ENCODE results near the gene NRM.

NRM gene, protein sequence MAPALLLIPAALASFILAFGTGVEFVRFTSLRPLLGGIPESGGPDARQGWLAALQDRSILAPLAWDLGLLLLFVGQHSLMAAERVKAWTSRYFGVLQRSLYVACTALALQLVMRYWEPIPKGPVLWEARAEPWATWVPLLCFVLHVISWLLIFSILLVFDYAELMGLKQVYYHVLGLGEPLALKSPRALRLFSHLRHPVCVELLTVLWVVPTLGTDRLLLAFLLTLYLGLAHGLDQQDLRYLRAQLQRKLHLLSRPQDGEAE

DNA sequence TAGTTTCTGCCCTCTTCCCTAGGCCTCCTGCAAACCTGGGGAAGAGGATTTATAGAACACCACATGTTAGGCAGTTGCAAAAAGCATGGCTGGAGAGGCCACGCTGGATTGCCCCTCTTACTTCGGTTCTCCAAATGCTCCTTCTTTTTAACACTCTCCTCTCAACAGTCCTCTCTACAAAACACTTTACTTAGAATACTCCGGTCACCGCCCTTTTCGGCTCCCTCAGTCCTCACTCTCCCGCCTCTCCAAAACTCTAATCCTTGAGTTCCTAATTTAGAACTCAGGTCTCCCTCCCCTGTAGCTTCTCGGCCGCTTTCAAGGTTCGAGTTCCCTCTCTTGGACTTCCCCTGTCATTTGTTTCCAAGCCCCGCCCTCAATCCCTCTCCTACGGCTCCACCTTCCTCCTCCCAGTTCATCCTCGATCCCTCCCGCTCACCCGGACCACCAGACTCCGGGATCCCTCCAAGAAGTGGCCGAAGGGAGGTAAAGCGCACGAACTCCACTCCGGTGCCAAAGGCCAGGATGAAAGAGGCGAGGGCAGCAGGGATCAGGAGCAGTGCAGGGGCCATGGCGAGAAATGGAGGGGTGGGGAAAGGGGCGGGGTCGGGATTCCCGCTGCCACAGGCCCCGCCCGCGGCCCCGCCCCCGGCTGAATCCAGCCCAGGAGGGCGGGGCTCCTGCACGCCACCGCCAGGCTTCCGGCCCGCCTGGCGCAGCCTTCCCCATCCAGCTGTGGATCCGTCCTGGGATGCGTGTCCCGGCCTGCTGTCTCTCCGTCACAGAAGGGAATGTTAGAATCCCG is at the start of gene NRM:
NRM (minus strand) TSS at position 582 of the 805 bp plus-strand sequence; CDS start at position 572, 10 bp downstream.
- H3K27me3 ChIP-seq (ENCODE audit: insufficient read depth, low read length) = no peaks in the 10 kb centered on the region
- no peaks in the 10 kb centered on the region for H3K36me3 ChIP-seq (ENCODE audit: insufficient read depth, low read length)
- H3K4me1 ChIP-seq (ENCODE audit: insufficient read depth, low read length) = peaks cover 43% of the 10 kb centered on the region
- H2AFZ ChIP-seq (ENCODE audit: low read depth, low read length) = peak within 1 kb of the TSS; percentile 46
- H3K4me3 ChIP-seq (ENCODE audit: low read length) = peak within 1 kb of the TSS; percentile 53
- no peaks in the 10 kb centered on the region for H3K9me3 ChIP-seq (ENCODE audit: low read length)

- Histone ChIP-seq H2AFZ (ENCODE audit: low read depth, low read length) (no peak overlapping the region), H3K27me3 (ENCODE audit: insufficient read depth, low read length) (no peaks in the 10 kb centered on the region), H3K36me3 (ENCODE audit: insufficient read depth, low read length) (peaks cover 51% of the 10 kb centered on the region)
Measured at GRCh38 chr6:30740540-30740870, 49.7 kb upstream of the NRM start.

GRCh38 chr6:30738532-30738931 is 47.7 kb upstream of the NRM start:
- H3K4me3 ChIP-seq (ENCODE audit: low read length) = no peak overlapping the region
- H3K4me1 ChIP-seq (ENCODE audit: insufficient read depth, low read length) = peaks cover 12% of the 10 kb centered on the region
- H3K9me3 ChIP-seq (ENCODE audit: low read length) = no peaks in the 10 kb centered on the region
- H3K27me3 ChIP-seq (ENCODE audit: insufficient read depth, low read length) = no peaks in the 10 kb centered on the region
- peaks cover 62% of the 10 kb centered on the region for H3K36me3 ChIP-seq (ENCODE audit: insufficient read depth, low read length)
- H2AFZ ChIP-seq (ENCODE audit: low read depth, low read length) = no peak overlapping the region

More at GRCh38 chr6:30740540-30740870, 49.7 kb upstream of the NRM start:
- no peak overlapping the region for H3K4me3 ChIP-seq (ENCODE audit: low read length)
- no peaks in the 10 kb centered on the region for H3K9me3 ChIP-seq (ENCODE audit: low read length)
- H3K4me1 ChIP-seq (ENCODE audit: insufficient read depth, low read length) = peaks cover 21% of the 10 kb centered on the region

DNA sequence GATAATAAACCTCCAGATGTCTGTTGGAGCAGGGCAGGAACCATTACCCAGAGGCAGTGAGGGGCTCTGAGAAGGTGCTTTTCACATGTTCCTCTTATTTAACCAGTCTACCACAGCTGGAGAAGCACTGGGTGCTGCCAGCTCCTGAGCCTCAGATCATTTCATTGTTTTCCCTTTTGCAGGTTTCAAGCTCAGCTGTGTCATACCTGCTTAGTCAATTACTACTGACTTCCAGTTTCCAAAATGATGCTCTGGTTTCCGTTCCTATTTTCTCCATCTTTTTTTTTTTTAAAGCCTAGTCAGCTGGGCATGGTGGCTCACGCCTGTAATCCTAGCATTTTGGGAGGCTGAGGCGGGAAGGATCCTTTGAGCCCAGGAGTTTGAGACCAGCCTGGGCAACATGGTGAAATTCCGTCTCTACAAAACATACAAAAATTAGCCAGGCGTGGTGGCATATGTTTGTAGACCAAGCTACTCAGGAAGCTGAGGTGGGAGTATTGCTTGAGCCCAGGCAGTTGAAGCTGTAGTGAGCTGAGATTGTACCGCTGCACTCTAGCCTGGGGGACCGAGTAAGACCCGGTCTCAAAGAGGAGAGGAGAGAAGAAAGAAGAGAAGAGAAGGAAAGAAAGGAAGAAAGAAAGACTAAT is 45.0 kb upstream of the NRM start:
- Histone ChIP-seq H3K9me3 (ENCODE audit: low read length) (no peaks in the 10 kb centered on the region), H3K27me3 (ENCODE audit: insufficient read depth, low read length) (no peaks in the 10 kb centered on the region), H3K4me3 (ENCODE audit: low read length) (no peak overlapping the region), H3K36me3 (ENCODE audit: insufficient read depth, low read length) (peaks cover 72% of the 10 kb centered on the region), H2AFZ (ENCODE audit: low read depth, low read length) (no peak overlapping the region), H3K4me1 (ENCODE audit: insufficient read depth, low read length) (no peaks in the 10 kb centered on the region)

- Histone ChIP-seq H3K9me3 (ENCODE audit: low read length) (no peaks in the 10 kb centered on the region), H3K4me3 (ENCODE audit: low read length) (no peak overlapping the region), H3K27me3 (ENCODE audit: insufficient read depth, low read length) (no peaks in the 10 kb centered on the region), H2AFZ (ENCODE audit: low read depth, low read length) (no peak overlapping the region), H3K4me1 (ENCODE audit: insufficient read depth, low read length) (no peaks in the 10 kb centered on the region), H3K36me3 (ENCODE audit: insufficient read depth, low read length) (peaks cover 66% of the 10 kb centered on the region)
Measured at GRCh38 chr6:30732237-30732943, 41.6 kb upstream of the NRM start.

- Histone ChIP-seq H3K4me1 (ENCODE audit: insufficient read depth, low read length) (no peaks in the 10 kb centered on the region), H3K36me3 (ENCODE audit: insufficient read depth, low read length) (peaks cover 57% of the 10 kb centered on the region), H2AFZ (ENCODE audit: low read depth, low read length) (no peak overlapping the region), H3K27me3 (ENCODE audit: insufficient read depth, low read length) (no peaks in the 10 kb centered on the region), H3K9me3 (ENCODE audit: low read length) (no peaks in the 10 kb centered on the region), H3K4me3 (ENCODE audit: low read length) (no peak overlapping the region)
Measured at GRCh38 chr6:30730601-30731435, 40.0 kb upstream of the NRM start.

DNA sequence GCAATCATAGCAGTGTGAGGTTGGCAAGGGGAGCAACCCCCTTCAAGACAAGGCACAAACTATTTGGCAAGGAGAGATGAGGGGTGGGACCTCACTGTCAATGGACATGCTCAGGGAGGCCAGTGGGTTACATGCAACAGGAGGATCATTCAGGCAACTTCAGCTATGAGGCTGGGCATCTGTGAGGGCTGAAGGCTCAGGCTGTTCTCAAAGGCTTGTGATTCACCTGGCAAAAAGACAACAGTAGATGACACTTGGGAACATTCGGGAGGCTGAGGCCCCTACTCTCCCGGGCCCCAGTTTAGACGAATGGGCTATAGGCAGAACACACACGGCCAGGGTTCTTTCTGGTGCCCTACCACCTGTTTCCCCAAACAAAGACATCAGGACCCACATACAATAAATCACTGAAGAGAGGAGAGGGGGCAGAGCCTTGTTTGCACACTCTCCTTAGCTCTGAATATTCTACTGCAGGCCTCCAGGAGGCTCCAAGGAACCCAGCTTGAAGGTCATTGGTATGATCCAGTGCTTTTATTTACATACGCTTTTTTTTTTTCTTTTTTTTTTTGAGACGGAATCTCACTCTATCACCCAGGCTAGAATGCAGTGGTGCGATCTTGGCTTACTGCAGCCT is 37.3 kb upstream of the NRM start:
- H3K4me1 ChIP-seq (ENCODE audit: insufficient read depth, low read length) = peaks cover 10% of the 10 kb centered on the region
- no peaks in the 10 kb centered on the region for H3K9me3 ChIP-seq (ENCODE audit: low read length)
- H3K4me3 ChIP-seq (ENCODE audit: low read length) = no peak overlapping the region
- H3K36me3 ChIP-seq (ENCODE audit: insufficient read depth, low read length) = peaks cover 67% of the 10 kb centered on the region
- H3K27me3 ChIP-seq (ENCODE audit: insufficient read depth, low read length) = no peaks in the 10 kb centered on the region
- no peak overlapping the region for H2AFZ ChIP-seq (ENCODE audit: low read depth, low read length)

- Histone ChIP-seq H3K36me3 (ENCODE audit: insufficient read depth, low read length) (peaks cover 71% of the 10 kb centered on the region), H2AFZ (ENCODE audit: low read depth, low read length) (no peak overlapping the region), H3K4me1 (ENCODE audit: insufficient read depth, low read length) (peaks cover 16% of the 10 kb centered on the region), H3K27me3 (ENCODE audit: insufficient read depth, low read length) (no peaks in the 10 kb centered on the region), H3K9me3 (ENCODE audit: low read length) (no peaks in the 10 kb centered on the region), H3K4me3 (ENCODE audit: low read length) (no peak overlapping the region)
Measured at GRCh38 chr6:30726506-30727413, 36.0 kb upstream of the NRM start.

DNA sequence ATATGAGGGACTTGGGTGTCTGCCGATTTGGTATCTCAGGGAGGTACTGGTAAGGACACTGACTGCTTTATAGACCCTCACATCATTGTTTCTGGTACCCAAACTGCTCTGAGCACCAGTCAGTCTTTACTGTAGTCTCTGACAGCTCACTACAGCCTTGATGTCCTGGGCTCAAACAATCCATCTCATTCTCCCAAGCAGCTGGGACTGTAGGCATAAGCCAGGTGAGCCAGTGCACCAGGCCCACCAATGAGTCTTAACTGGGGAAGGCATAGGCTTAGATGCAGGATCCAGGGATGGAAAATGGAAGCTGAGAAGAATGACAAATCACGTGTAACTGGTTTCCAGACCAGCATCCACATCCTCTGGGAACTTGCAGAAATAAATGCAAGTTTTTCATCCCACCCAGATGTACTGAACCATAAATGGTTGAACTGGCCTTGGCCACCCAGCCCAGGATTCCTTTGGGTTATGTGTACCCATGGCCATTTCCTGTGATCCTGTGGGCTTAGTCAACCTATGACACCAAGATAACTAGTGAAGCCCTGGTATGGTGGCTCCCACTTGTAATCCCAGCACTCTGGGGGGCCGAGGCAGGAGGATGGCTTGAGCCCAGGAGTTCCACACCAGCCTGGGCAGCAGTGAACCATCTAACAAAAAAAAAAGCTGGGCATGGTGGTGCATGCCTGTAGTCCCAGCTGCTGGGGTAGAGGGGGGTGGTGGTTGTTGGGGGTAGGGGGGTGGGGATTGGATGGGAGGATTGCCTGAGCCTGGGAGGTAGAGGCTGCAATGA is 35.1 kb upstream of the NRM start:
- Histone ChIP-seq H2AFZ (ENCODE audit: low read depth, low read length) (no peak overlapping the region), H3K27me3 (ENCODE audit: insufficient read depth, low read length) (no peaks in the 10 kb centered on the region), H3K4me1 (ENCODE audit: insufficient read depth, low read length) (peaks cover 16% of the 10 kb centered on the region), H3K36me3 (ENCODE audit: insufficient read depth, low read length) (peaks cover 69% of the 10 kb centered on the region), H3K4me3 (ENCODE audit: low read length) (no peak overlapping the region), H3K9me3 (ENCODE audit: low read length) (no peaks in the 10 kb centered on the region)

GRCh38 chr6:30724906-30725667 is 34.3 kb upstream of the NRM start:
- Histone ChIP-seq H3K36me3 (ENCODE audit: insufficient read depth, low read length) (peaks cover 61% of the 10 kb centered on the region), H3K4me1 (ENCODE audit: insufficient read depth, low read length) (peaks cover 16% of the 10 kb centered on the region), H3K4me3 (ENCODE audit: low read length) (no peak overlapping the region), H3K27me3 (ENCODE audit: insufficient read depth, low read length) (no peaks in the 10 kb centered on the region), H3K9me3 (ENCODE audit: low read length) (no peaks in the 10 kb centered on the region), H2AFZ (ENCODE audit: low read depth, low read length) (no peak overlapping the region)
